ENCODE measurements around the gene ACOT4.
"Not testable (repeated sequence)": the region's sequence is repeated elsewhere in the genome, so short reads cannot be mapped to it uniquely, and the experiment has no call there.

The ACOT4 gene

GRCh38 chr14:73591690-73592449 is at the start of gene ACOT4:
ACOT4 (plus strand) TSS chr14:73591873; CDS start chr14:73591960, 87 bp downstream.
- DNase-seq, result peak; percentile 53

GRCh38 chr14:73542961-73543360 is 48.7 kb upstream of the ACOT4 start:
- not testable (repeated sequence) for DNase-seq

- DNase-seq, result not testable (repeated sequence)
Observed at GRCh38 chr14:73545353-73545752, 46.3 kb upstream of the ACOT4 start.

GRCh38 chr14:73549097-73549496 is 42.6 kb upstream of the ACOT4 start:
- DNase-seq, result not testable (repeated sequence)

GRCh38 chr14:73549889-73550524 is 41.7 kb upstream of the ACOT4 start:
- DNase-seq, result not testable (repeated sequence)

- no peak for DNase-seq
Observed at GRCh38 chr14:73553845-73554244, 37.8 kb upstream of the ACOT4 start.

GRCh38 chr14:73557201-73557600 is 34.5 kb upstream of the ACOT4 start:
- DNase-seq, result not testable (repeated sequence)

- DNase-seq, result not testable (repeated sequence)
Observed at GRCh38 chr14:73558238-73558637, 33.4 kb upstream of the ACOT4 start.

GRCh38 chr14:73562256-73562655 is 29.4 kb upstream of the ACOT4 start:
- DNase-seq, result not testable (repeated sequence)

- DNase-seq, result not testable (repeated sequence)
Observed at GRCh38 chr14:73562696-73563095, 29.0 kb upstream of the ACOT4 start.

GRCh38 chr14:73566431-73566830 is 25.2 kb upstream of the ACOT4 start:
- not testable (repeated sequence) for DNase-seq

- not testable (repeated sequence) for DNase-seq
Observed at GRCh38 chr14:73566935-73567334, 24.7 kb upstream of the ACOT4 start.

GRCh38 chr14:73567358-73567757 is 24.3 kb upstream of the ACOT4 start:
- no peak for DNase-seq

GRCh38 chr14:73567951-73568885 is 23.5 kb upstream of the ACOT4 start:
- no peak for DNase-seq

GRCh38 chr14:73568886-73569184 is 22.8 kb upstream of the ACOT4 start:
- DNase-seq, result not testable (repeated sequence)

- DNase-seq, result peak; percentile 77
Observed at GRCh38 chr14:73569185-73569958, 22.3 kb upstream of the ACOT4 start, which contains the start of gene ACOT2. ACOT2 (plus strand) TSS chr14:73569213; CDS start chr14:73569241, 28 bp downstream.

GRCh38 chr14:73570913-73571312 is 20.8 kb upstream of the ACOT4 start:
- peak; percentile 65 for DNase-seq

GRCh38 chr14:73573034-73573433 is 18.6 kb upstream of the ACOT4 start:
- DNase-seq, result not testable (repeated sequence)

GRCh38 chr14:73573740-73574139 is 17.9 kb upstream of the ACOT4 start:
- DNase-seq, result not testable (repeated sequence)

- DNase-seq, result not testable (repeated sequence)
Observed at GRCh38 chr14:73574251-73574650, 17.4 kb upstream of the ACOT4 start.

GRCh38 chr14:73576391-73576790 is 15.3 kb upstream of the ACOT4 start:
- no peak for DNase-seq

- not testable (repeated sequence) for DNase-seq
Observed at GRCh38 chr14:73577214-73577613, 14.5 kb upstream of the ACOT4 start.

Measured in activated CD4-positive, alpha-beta T cell treated with anti-CD3 and anti-CD28 coated beads, Interleukin-2, amount 50 U/mL, for 1 hour (primary cell).